SK-N-SH (cell line): ENCODE results near the gene PABPN1.

ENCODE experiments used
- CTCF ChIP-seq: fragments of 200-600 bp; sonication (generic); IDR thresholded peaks from 2 replicates; pipeline ENCODE4 v1.6.1; 2017; ENCODE audit warnings: antibody characterized with exemption, mild to moderate bottlenecking, moderate library complexity
- ELF1 ChIP-seq: IDR thresholded peaks from 2 replicates; pipeline ENCODE4 v1.4.0; 2012
- EP300 ChIP-seq, 2 experiments: IDR thresholded peaks; 2 replicates each; pipeline versions ENCODE4 v1.4.0 to v1.6.1; 2012; ENCODE audit warnings: borderline replicate concordance in 1 of 2, low read depth in 1 of 2, low read length in 1 of 2
- EZH2phosphoT487 ChIP-seq: fragments of 200-600 bp; sonication (generic); IDR thresholded peaks from 2 replicates; pipeline ENCODE4 v1.6.1; 2017; ENCODE audit warnings: low read depth, mixed run types, mild to moderate bottlenecking, antibody characterized with exemption, moderate library complexity, borderline replicate concordance
- FOXM1 ChIP-seq: IDR thresholded peaks from 2 replicates; pipeline ENCODE4 v1.4.0; 2012; ENCODE audit warnings: low read depth, mild to moderate bottlenecking
- GATA2 ChIP-seq: sonication (generic); formaldehyde crosslinking; IDR thresholded peaks from 2 replicates; pipeline ENCODE4 v1.5.0; 2020; ENCODE audit warnings: mild to moderate bottlenecking, missing genetic modification reagents
- MAX ChIP-seq: IDR thresholded peaks from 2 replicates; pipeline ENCODE4 v1.4.0; 2012; ENCODE audit warnings: low read depth
- MXI1 ChIP-seq: IDR thresholded peaks from 2 replicates; pipeline ENCODE4 v1.6.1; 2012; ENCODE audit warnings: mild to moderate bottlenecking, low read depth, low read length, improper control_type of control experiment
- NFIC ChIP-seq: IDR thresholded peaks from 2 replicates; pipeline ENCODE4 v1.4.0; 2012; ENCODE audit warnings: borderline replicate concordance
- POLR2AphosphoS5 ChIP-seq: IDR thresholded peaks from 2 replicates; pipeline ENCODE4 v1.6.1; 2012; ENCODE audit warnings: low read depth, low read length
- TAF1 ChIP-seq: IDR thresholded peaks from 2 replicates; pipeline ENCODE4 v1.6.1; 2012; ENCODE audit warnings: low read depth, mild to moderate bottlenecking, low read length, moderate library complexity, borderline replicate concordance
- TEAD4 ChIP-seq: IDR thresholded peaks from 2 replicates; pipeline ENCODE4 v1.4.0; 2012; ENCODE audit warnings: mild to moderate bottlenecking, borderline replicate concordance; ENCODE audit not compliant: insufficient read depth
- YY1 ChIP-seq: IDR thresholded peaks from 2 replicates; pipeline ENCODE4 v1.4.0; 2012; ENCODE audit warnings: low read depth, mild to moderate bottlenecking
- ZBTB33 ChIP-seq: IDR thresholded peaks from 2 replicates; pipeline ENCODE4 v1.4.0; 2012; ENCODE audit warnings: low read depth, borderline replicate concordance

- TF ChIP-seq YY1 = no peak
- no peak for TF ChIP-seq ELF1
- no peak for TF ChIP-seq POLR2AphosphoS5
- TF ChIP-seq NFIC = no peak
- no peak for TF ChIP-seq CTCF
- no peak for TF ChIP-seq FOXM1
- TF ChIP-seq EZH2phosphoT487 = no peak
- no peak for TF ChIP-seq MXI1
- TF ChIP-seq EP300 (IDR thresholded peaks at IDR 0.05; ENCODE audit: borderline replicate concordance in 1 of 2, low read depth in 1 of 2, low read length in 1 of 2) = no peak
- TF ChIP-seq TAF1 = no peak
- no peak for TF ChIP-seq TEAD4
- TF ChIP-seq MAX = no peak
- no peak for TF ChIP-seq GATA2 (CRISPR knock-in tag)
- TF ChIP-seq ZBTB33 = no peak
Measured at GRCh38 chr14:23281247-23281646, 40.0 kb upstream of the PABPN1 start.
